Peyer's patch (tissue), 4 donors: ENCODE measurements around the gene CARD14.

Experiments used
- POLR2A ChIP-seq, 2 donors: fragments of 450-650 bp; IDR thresholded peaks; one replicate each; pipeline ENCODE4 v1.5.1; 2017; ENCODE audit warnings: antibody characterized with exemption in 2 of 2, mild to moderate bottlenecking in 2 of 2, moderate library complexity in 2 of 2
- TF ChIP-seq, protein P1 (sequence below), 6 experiments: fragments of 450-650 bp in 4 of 6; fragments of 200-600 bp in 2 of 6; sonication (generic) in 1 of 6; IDR thresholded peaks; one replicate each; pipeline ENCODE4 v1.5.1; 2017 to 2019; ENCODE audit warnings: antibody characterized with exemption in 6 of 6, mild to moderate bottlenecking in 3 of 6, moderate library complexity in 1 of 6

DNA sequence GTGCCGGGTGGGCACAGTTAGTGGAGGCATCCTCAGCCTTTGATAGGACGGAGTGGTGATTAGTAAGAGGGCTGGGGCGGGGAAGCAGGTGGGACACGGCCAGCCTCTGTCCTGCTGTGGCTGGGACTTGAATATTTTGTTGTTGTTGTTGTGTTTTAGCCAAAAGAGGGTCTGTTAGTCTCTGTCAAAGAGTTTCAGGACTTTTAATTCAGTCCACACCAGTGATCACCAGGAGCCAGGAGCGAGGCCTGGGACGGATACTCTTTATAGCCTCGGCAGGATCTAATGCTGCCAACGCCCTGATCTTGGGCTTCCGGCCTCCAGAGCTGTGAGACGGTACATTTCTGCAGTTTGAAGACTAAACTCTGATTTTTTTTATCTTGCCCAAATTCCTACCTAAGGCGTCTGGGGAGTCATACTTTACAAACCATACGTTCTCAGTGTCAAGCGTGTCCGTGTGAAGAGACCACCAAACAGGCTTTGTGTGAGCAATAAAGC lies 87.9 kb downstream of the CARD14 start:
- TF ChIP-seq, protein P1, sequence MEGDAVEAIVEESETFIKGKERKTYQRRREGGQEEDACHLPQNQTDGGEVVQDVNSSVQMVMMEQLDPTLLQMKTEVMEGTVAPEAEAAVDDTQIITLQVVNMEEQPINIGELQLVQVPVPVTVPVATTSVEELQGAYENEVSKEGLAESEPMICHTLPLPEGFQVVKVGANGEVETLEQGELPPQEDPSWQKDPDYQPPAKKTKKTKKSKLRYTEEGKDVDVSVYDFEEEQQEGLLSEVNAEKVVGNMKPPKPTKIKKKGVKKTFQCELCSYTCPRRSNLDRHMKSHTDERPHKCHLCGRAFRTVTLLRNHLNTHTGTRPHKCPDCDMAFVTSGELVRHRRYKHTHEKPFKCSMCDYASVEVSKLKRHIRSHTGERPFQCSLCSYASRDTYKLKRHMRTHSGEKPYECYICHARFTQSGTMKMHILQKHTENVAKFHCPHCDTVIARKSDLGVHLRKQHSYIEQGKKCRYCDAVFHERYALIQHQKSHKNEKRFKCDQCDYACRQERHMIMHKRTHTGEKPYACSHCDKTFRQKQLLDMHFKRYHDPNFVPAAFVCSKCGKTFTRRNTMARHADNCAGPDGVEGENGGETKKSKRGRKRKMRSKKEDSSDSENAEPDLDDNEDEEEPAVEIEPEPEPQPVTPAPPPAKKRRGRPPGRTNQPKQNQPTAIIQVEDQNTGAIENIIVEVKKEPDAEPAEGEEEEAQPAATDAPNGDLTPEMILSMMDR (IDR thresholded peaks at IDR 0.05): no peak
- TF ChIP-seq POLR2A (IDR thresholded peaks at IDR 0.05): no peak
